Stimulated activated naive CD4-positive, alpha-beta T cell treated with Interleukin-2 at 50 U/mL for 16 hours (primary cell): ENCODE measurements around the gene PRRT3.
"Not testable (repeated sequence)": the region's sequence is repeated elsewhere in the genome, so short reads cannot be mapped to it uniquely, and the experiment has no call there.

Experiments
- DNase-seq: peaks from one replicate; lab custom pipeline; 2025; lab: John Stamatoyannopoulos, UW

Gene PRRT3

GRCh38 chr3:9898467-9899241 lies 53.6 kb downstream of the PRRT3 start:
- DNase-seq, result no peak

- DNase-seq, result no peak
Measured at GRCh38 chr3:9897408-9898372, 54.5 kb downstream of the PRRT3 start.

GRCh38 chr3:9896755-9897407 lies 55.3 kb downstream of the PRRT3 start:
- not testable (repeated sequence) for DNase-seq

GRCh38 chr3:9895715-9896114 lies 56.5 kb downstream of the PRRT3 start:
- not testable (repeated sequence) for DNase-seq
